NCI-H2107 treated with DMSO at 0.1 percent for 48 hours (cell line): ENCODE measurements around the gene SLC39A13.

Experiments
- DNase-seq: peaks from one replicate; lab custom pipeline; 2025; ENCODE audit not compliant: unreplicated experiment; lab: John Stamatoyannopoulos, UW

Gene SLC39A13

GRCh38 chr11:47383071-47383470 lies 25.3 kb upstream of the SLC39A13 start:
- no peak for DNase-seq

- DNase-seq: no peak
Observed at GRCh38 chr11:47384498-47384897, 23.9 kb upstream of the SLC39A13 start.

- DNase-seq: no peak
Observed at GRCh38 chr11:47387944-47388696, 20.3 kb upstream of the SLC39A13 start.

DNA sequence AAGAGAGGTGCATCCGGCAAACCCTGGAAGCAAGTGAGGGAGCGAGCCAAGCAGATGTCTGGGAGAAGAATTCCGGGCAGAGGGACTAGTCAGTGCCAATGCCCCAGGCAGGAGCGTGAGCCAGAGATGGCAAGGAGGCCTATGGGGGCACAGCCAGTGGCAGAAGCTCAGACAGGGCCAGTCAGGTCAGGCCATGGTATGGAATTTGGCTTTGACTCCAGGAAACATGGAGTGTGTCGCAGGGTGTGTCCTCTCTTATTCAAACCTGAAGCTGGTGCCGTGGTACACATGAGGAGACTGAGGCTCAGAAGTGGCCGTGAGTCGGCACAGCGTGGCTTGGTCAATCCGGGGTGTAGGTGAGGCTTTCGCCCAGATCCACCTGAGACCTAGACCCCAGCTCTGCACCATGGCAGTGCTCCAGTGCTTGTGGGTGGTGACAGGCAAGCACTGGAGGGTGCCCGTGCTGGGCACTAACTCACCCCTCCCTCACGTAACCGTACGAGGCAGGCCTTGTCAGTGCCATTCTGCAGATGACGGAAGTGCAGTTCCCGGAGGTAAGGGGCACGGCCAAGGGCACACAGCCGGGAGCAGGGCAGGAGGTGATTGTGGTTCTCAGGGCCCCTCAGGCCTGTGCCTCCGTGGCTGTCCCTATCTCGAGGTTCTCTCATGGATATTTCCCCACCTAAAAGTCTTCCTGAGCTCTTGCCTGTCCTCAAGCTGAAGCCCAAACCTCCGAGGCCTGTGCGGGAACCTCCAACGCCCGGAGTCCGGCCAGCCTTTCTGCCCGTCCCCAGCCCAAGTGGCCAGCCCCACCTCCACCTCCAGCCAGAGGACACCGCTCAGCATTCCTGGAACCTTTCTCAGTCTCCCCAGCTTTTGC lies 19.5 kb upstream of the SLC39A13 start:
- DNase-seq: no peak

- DNase-seq: no peak
Observed at GRCh38 chr11:47389577-47390421, 18.6 kb upstream of the SLC39A13 start.

DNA sequence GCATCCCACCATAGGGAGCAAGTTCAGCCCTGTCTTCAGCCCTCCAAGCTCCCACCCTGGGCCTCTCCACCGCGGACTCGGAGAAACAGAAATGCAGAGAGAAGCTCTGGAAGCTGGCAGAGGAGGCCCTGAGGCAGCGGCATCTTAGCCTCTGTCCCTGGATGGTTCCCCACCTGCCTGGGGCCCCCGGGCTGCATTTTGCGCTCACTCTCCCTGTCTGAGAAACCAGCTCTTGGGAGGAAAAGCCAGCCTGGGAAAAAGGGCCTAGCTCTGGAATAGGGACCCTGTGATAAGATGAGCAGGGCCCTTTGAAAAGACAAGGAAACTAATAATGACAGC lies 18.0 kb upstream of the SLC39A13 start:
- DNase-seq: no peak

DNA sequence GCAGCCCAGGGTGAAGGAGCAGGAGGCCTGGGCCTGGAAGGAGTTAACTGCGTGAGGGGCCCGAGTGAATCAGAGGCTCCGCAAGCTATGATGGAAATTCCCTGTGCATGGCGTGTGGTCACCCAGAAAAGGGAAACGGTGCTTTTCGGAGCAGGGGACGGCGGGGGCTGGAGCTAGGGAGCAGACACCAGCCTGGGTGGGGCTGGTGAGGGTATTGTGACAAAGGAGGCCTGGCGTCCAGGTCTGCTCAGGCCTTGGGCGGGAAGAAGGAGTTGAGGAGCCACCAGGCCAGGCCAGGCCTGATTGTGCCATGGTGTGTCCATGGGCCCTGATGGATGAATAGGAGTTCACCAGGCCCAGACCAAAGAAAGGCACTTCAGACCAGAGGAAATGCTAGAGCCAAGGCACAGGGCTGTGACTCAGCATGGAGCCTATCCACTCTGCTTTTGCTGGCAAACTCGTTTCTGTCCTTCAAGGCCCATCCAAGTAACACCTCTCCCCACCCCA lies 17.3 kb upstream of the SLC39A13 start:
- DNase-seq: no peak

- DNase-seq: no peak
Observed at GRCh38 chr11:47391711-47392432, 16.5 kb upstream of the SLC39A13 start.

DNA sequence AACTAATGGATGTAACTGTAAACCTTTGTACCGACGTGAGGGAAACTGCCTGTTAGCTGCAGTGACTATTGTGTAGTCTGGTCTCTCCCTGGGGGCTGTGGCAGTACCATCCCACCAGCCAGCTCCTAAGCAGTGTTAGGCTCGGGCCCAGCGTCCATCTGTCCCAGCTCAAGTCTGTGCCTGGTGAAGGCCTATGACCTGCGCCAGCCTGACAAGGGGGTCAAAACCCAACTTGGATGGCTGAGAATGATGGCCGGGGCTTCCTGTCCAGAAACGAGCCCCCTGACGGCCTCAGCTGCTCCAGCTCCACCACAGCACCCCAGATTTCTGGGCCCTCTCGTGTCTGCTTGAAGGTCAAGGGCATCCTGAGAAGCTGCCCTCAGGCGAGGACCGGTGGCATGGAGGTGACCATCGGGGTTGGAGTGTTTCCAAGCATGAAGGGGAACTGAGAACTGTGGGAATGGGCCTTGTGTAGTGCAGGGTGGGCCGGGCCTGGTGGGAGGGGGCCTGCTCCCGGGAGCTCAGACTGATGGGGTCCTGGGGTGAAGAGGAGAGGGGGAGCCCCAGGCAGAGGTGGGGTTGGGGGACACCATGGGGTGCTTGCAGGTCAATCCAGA lies 15.7 kb upstream of the SLC39A13 start:
- no peak for DNase-seq

DNA sequence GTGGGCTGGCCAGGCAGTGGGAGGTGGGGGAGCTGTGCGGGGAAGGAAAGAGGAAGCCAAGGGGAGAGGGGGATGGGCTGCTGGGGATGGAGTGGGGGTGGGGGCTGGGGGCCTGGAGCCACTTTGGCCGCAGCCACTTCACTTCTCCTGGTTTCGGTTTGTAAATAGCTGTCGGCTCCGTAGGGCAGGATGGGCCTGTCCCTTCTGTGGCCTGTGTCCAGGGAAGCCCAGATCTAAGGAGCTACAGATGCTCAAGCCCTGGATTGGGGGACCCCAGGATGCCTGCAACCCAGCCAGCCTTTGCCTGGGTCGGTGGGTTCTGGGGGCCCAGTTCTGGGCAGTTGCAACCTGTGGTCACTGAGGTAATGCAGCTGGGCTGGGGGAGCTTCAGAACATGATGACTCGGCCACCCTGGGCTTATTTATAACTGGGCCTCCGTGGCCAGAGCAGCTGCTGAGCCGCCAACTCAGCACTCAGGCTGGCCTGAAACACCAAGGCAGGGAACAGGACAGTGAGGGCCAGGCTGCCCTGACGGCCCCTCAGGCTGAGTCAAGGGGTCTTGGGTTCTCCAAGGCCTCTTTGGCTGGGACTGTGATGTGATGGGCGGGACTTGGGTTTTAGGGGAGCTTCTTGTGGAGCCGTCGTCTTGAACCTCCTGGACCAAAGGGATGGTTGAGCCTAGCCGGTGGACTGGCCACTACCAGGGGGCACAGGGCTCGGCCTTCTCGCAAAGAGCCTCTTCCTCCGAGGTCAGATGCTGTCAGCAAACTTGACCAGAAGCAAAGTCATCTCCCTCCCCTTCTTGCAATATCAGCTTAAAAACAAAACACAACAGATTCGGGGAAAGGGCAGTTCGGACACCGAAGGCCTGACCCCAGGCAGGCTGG lies 15.0 kb upstream of the SLC39A13 start:
- no peak for DNase-seq

DNA sequence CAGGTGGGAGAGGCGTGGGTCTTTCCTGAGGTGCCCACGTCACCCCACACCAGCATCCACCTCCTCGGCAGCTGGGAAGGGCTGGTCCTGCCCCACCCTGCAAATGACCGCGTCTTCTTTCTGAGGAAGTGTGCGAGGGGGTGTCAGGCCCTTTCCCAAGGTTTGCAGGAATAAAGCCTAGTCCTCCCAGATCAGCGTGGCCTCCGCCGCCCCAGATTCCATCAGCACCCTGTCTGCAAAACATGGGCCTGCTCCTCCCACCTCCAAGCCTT lies 14.4 kb upstream of the SLC39A13 start:
- no peak for DNase-seq

DNA sequence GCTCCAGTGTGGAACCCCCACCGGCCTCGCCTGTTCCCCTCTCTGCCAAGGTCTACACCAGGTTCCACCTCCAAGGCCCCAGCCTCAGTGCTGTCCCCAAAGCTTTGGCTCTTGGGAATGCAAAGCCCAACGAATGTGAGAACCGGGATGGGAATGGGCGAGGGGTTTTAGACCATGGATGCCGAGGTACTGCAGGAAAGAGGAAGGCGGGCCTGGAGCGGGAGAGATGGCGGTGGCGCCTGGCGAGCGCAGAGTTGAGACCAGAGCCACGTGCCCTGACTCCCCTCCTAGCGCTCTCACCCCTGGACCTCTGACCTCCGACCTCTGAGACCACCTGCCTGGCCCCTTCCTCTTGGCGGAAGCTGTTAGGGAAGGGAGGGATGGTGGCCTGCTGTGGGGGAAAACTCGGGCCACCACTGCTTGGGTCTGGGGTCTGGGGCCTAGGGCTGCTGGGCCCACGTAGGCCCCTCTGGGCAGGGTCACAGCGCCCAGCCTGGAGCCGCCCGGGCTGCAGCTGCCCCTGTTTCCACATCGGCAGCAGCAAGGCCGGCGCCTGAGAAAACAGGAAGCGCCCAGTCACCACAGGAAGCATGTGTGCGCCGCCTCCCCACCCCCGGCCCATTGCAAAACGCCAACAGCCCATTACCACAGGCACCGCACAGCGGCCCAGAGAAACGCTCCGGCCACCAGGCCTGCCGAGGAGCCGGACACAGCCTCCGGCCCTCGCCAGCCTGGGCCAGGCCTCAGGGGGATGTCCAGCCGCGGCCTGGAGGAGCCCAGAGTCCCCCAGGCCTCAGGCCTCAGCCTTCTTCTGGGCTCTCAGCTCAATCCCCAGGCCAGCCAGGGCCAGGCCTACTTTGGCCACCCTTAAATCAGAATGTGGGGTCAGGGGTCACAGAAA lies 13.8 kb upstream of the SLC39A13 start:
- DNase-seq: no peak

DNA sequence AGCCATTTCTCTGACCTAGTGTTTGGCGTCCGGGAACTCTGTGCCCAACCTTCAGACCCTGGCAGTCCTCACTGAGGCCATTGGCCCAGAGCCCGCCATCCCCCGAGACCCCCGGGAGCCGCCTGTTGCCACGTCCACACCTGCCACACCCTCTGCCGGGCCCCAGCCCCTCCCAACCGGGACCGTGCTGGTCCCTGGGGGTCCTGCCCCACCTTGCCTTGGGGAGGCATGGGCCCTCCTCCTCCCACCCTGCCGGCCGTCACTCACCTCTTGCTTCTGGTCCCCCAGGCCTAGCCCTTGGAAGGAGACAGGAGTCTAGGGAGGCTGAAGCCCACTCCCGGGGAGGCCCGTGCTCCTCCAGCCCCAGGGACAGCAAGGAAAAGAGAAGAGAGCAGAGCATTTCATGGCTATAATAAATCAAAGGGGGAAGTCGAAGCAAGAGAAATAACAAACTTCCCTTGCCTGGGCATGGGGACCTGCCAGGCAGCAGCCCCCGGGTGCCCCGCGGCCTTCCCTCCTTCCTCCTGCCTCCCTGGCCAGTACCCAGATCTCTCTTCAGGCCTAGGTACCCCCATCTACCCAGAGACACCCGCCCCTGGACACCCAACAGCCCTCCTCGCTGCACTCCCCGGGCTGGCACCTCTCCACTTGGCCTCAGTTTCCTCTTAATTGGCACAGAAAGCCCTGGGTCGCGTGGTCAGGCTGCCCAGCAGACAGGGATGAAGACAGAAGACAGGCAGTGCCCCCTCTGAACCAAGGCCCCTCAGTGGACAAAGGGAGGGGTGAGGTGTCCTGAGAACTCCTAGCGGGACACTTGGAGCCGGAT lies 13.0 kb upstream of the SLC39A13 start:
- DNase-seq: no peak

GRCh38 chr11:47396049-47396320 lies 12.4 kb upstream of the SLC39A13 start:
- DNase-seq: no peak

GRCh38 chr11:47398011-47398410 lies 10.4 kb upstream of the SLC39A13 start:
- no peak for DNase-seq

DNA sequence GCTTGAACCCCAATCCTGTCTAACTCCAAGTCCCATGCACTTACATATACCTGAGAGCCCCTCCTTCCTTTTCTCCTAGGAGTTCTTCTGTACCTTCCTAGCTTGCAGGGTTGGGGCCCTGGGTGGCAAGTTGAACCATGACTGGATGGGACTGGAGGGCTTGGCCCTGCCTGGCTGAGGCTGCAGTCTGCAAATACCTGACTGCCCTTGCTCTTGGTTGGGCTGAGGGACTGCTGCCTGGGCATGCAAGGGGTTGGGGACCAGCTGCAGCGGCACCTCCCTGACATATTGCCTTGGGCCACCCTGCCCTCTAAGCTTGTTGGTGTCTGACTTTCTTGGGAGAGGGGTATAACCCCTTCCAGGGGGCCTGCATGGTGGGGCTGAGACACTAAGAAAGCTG lies 9.8 kb upstream of the SLC39A13 start:
- no peak for DNase-seq

DNA sequence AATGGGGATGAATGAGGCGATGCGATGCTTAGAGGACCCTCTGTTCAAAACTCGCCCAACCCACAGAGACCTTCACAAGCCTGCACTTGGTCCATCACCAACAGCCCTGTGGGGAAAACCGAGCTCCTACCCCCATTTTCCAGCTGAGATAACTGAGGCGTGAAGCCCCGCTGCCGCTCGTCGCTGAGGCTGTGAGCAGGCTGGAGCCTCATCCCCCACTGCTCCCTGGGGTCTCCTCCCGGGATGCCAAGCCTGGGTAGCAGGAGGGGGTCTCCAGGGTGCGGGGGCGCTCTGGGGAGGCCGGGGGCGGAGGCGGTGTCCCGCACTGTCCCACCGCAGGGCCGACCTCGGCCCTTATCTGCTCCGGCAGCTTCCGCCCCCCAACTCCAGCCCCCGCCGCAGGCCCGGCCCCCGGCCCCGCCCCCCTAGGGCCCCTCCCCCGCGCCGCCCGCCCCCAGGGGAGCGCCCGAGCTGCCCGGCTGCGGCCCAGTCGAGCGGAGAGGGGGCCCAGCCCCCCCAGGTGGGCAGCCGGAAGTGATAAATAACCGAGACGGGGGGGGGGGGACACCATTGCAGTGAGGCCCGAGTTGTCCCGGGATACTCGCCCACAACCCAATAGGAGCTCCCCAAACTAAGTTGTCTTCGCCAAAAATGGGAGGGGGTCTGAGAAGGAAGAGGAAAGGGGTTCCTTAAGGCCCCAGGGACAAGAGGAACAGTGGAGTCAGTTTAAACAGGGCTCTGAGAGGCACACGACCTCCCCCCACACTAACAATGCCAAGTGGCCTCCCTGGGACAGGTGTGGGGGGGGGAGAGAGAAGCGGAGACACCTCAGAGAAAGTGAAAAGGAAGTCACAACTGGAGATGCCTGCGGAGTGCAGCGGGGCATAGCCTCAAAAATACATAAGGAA lies 8.3 kb upstream of the SLC39A13 start:
- no peak for DNase-seq
